HepG2 (cell line): ENCODE measurements around the gene CNR2. TPM values are rescaled to one million over a fixed set of nuclear protein-coding genes. Genes with fewer than 3 reads are reported as not detected.

ENCODE experiments used
- ATAC-seq: fragments of 200-7000 bp; cut with Tn5 transposase; 3 replicates; pipeline ENCODE4 v1.9.1; 2020; ENCODE audit warnings: mild to moderate bottlenecking, moderate library complexity
- BruUV-seq: library from RNA; stranded (reverse); fragments of 400-500 nt; replicated peaks from 2 replicates; lab custom pipeline; 2021; lab: Mats Ljungman, UMichigan
- CTCF ChIA-PET: fragments of 300-600 bp; formaldehyde crosslinking; extraction: SDS; loops from one replicate; lab custom pipeline; 2021; ENCODE audit warnings: low total read pairs, inconsistent platforms, low intra/inter-chr PET ratio; lab: Yijun Ruan, JAX
- POLR2A ChIA-PET: fragments of 350-600 bp; sonication (Branson Sonifier 250); formaldehyde crosslinking; loops from one replicate; lab custom pipeline; 2020; ENCODE audit warnings: antibody characterized with exemption, inconsistent platforms; lab: Yijun Ruan, JAX
- DNase-seq: peaks from one replicate; pipeline ENCODE4 v3.0.0-alpha.2; 2015; ENCODE audit warnings: low spot score
- FAIRE-seq: peaks from 3 replicates; lab custom pipeline; 2011; peaks lifted over from hg19 to GRCh38; lab: Jason Lieb, UNC
- H2AFZ ChIP-seq: one replicate; pipeline ENCODE4 v1.6.1; 2011; ENCODE audit warnings: low read length, inconsistent platforms
- H3K27ac ChIP-seq: fragments of 300-600 bp; 3 replicates; pipeline ENCODE4 v1.8.0; 2011; ENCODE audit warnings: mixed run types, mild to moderate bottlenecking, mixed read lengths, low read length, inconsistent platforms; ENCODE audit not compliant: insufficient read depth; ENCODE audit errors: extremely low read length
- H3K27me3 ChIP-seq, 2 experiments: fragments of 200-600 bp in 1 of 2; 2 replicates in 1 of 2; 3 replicates in 1 of 2; pipeline versions ENCODE4 v1.6.0 to v1.8.0; 2011; ENCODE audit warnings: low read length in 2 of 2, mild to moderate bottlenecking in 2 of 2, moderate library complexity in 2 of 2, inconsistent platforms in 1 of 2; ENCODE audit not compliant: insufficient read depth in 2 of 2, control insufficient read depth in 1 of 2
- H3K36me3 ChIP-seq, 2 experiments: fragments of 200-600 bp in 1 of 2; replicated peaks in 1 of 2; 2 replicates in 1 of 2; 3 replicates in 1 of 2; pipeline versions ENCODE4 v1.5.1 to v1.8.0; 2011; ENCODE audit warnings: low read length in 2 of 2, inconsistent platforms in 1 of 2; ENCODE audit not compliant: insufficient read depth in 2 of 2, control insufficient read depth in 1 of 2
- H3K4me1 ChIP-seq: 2 replicates; pipeline ENCODE4 v1.5.1; 2012; ENCODE audit warnings: low read length, inconsistent platforms; ENCODE audit not compliant: insufficient read depth
- H3K4me2 ChIP-seq: 2 replicates; pipeline ENCODE4 v1.6.0; 2011; ENCODE audit warnings: low read depth, low read length, inconsistent platforms
- H3K4me3 ChIP-seq, 3 experiments: fragments of 200-600 bp in 1 of 3; sonication (generic), shearing (Covaris generic) in 1 of 3; replicated peaks in 1 of 3; 2 replicates each; pipeline ENCODE4 v1.5.1; 2011 to 2016; ENCODE audit warnings: low read length in 3 of 3, inconsistent platforms in 2 of 3, low read depth in 2 of 3, mild to moderate bottlenecking in 2 of 3, control low read depth in 1 of 3, mixed read lengths in 1 of 3; ENCODE audit not compliant: insufficient read depth in 1 of 3
- H3K79me2 ChIP-seq: one replicate; pipeline ENCODE4 v1.6.1; 2011; ENCODE audit warnings: low read length, inconsistent platforms; ENCODE audit not compliant: insufficient read depth
- H3K9ac ChIP-seq: 2 replicates; pipeline ENCODE4 v1.6.0; 2011; ENCODE audit warnings: mild to moderate bottlenecking, low read depth, low read length, inconsistent platforms; ENCODE audit not compliant: insufficient read depth
- H3K9me3 ChIP-seq: 2 replicates; pipeline ENCODE4 v1.5.1; 2012; ENCODE audit warnings: mild to moderate bottlenecking, low read length
- H4K20me1 ChIP-seq: 2 replicates; pipeline ENCODE4 v1.6.0; 2011; ENCODE audit warnings: inconsistent platforms, mild to moderate bottlenecking, low read length, moderate library complexity; ENCODE audit not compliant: insufficient read depth
- DNMT3B ChIP-seq: conservative IDR thresholded peaks from 2 replicates; pipeline ENCODE4 v1.6.1; 2016; ENCODE audit warnings: missing biosample characterization, control low read depth
- FOSL2 ChIP-seq: sonication (generic); formaldehyde crosslinking; IDR thresholded peaks from 2 replicates; pipeline ENCODE4 v1.4.0; 2020; ENCODE audit warnings: missing genetic modification reagents
- FOXO4 ChIP-seq: sonication (generic); formaldehyde crosslinking; conservative IDR thresholded peaks from 2 replicates; pipeline ENCODE4 v1.8.1; 2023; ENCODE audit warnings: missing genetic modification reagents
- HDAC2 ChIP-seq: sonication (generic); formaldehyde crosslinking; IDR thresholded peaks from 2 replicates; pipeline ENCODE4 v1.4.0; 2020; ENCODE audit warnings: missing genetic modification reagents
- IKZF5 ChIP-seq: IDR thresholded peaks from 2 replicates; pipeline ENCODE4 v1.6.1; 2018; ENCODE audit warnings: missing genetic modification reagents, mild to moderate bottlenecking, missing compliant biosample characterization
- KDM2A ChIP-seq: sonication (generic); formaldehyde crosslinking; IDR thresholded peaks from 2 replicates; pipeline ENCODE4 v1.4.0; 2020; ENCODE audit warnings: low read depth, missing genetic modification reagents, borderline replicate concordance
- NFATC3 ChIP-seq: sonication (generic); formaldehyde crosslinking; IDR thresholded peaks from 2 replicates; pipeline ENCODE4 v1.5.1; 2020; ENCODE audit warnings: mild to moderate bottlenecking, missing genetic modification reagents
- POGK ChIP-seq: sonication (generic); formaldehyde crosslinking; conservative IDR thresholded peaks from 2 replicates; pipeline ENCODE4 v1.8.0; 2022; ENCODE audit warnings: mild to moderate bottlenecking, moderate library complexity, missing genetic modification reagents
- RARG ChIP-seq: sonication (generic); formaldehyde crosslinking; IDR thresholded peaks from 2 replicates; pipeline ENCODE4 v1.4.0; 2020; ENCODE audit warnings: low read depth, mild to moderate bottlenecking, missing genetic modification reagents
- SRSF4 ChIP-seq: fragments of 200-400 bp; formaldehyde crosslinking; IDR thresholded peaks from one replicate; pipeline ENCODE4 v1.6.1; 2018; ENCODE audit warnings: mild to moderate bottlenecking, low read depth, low read length, moderate library complexity; ENCODE audit not compliant: poor library complexity, severe bottlenecking
- U2AF2 ChIP-seq: fragments of 200-400 bp; formaldehyde crosslinking; IDR thresholded peaks from 2 replicates; pipeline ENCODE4 v1.6.1; 2017; ENCODE audit warnings: low read depth, mild to moderate bottlenecking, low read length
- ZNF143 ChIP-seq: sonication (generic); formaldehyde crosslinking; IDR thresholded peaks from 2 replicates; pipeline ENCODE4 v1.4.0; 2020; ENCODE audit warnings: missing genetic modification reagents
- ZNF224 ChIP-seq: sonication (generic); formaldehyde crosslinking; IDR thresholded peaks from 2 replicates; pipeline ENCODE4 v1.5.0; 2020; ENCODE audit warnings: mild to moderate bottlenecking, missing genetic modification reagents
- ZNF263 ChIP-seq: sonication (generic); formaldehyde crosslinking; IDR thresholded peaks from 2 replicates; pipeline ENCODE4 v1.4.0; 2020; ENCODE audit warnings: missing genetic modification reagents
- ZNF710 ChIP-seq: sonication (generic); formaldehyde crosslinking; IDR thresholded peaks from 2 replicates; pipeline ENCODE4 v1.5.0; 2020; ENCODE audit warnings: mild to moderate bottlenecking, missing genetic modification reagents, borderline replicate concordance
- ZSCAN9 ChIP-seq: IDR thresholded peaks from 2 replicates; pipeline ENCODE4 v1.6.1; 2016; ENCODE audit warnings: borderline replicate concordance
- WGBS: methylation state at CpG from one replicate; pipeline ENCODE4 v1.1.6; 2017; ENCODE audit warnings: low lambda C conversion rate; 5-methylcytosine and 5-hydroxymethylcytosine counted together
- in situ Hi-C: cut with HindIII; loops from 2 replicates; pipeline ENCODE4 v1.10.0; 2017; ENCODE audit warnings: low pct_unique_long_range_greater_than_20kb; ENCODE audit not compliant: extremely low pct_ligation_motif_present
- intact Hi-C: fragments of 100-400 bp; cut with micrococcal nuclease; formaldehyde crosslinking; loops from one replicate; pipeline ENCODE4 v1.10.0; 2022; ENCODE audit not compliant: unreplicated experiment
- polyA plus RNA-seq, 8 experiments: library from polyadenylated mRNA; depleted of rRNA in 3 of 8; stranded (reverse) in 7 of 8; unstranded in 1 of 8; fragments of >200 nt; fragmentation: Illumina TruSeq in 4 of 8; extraction: Trizol in 4 of 8; gene quantifications; 2 replicates each; pipeline versions ENCODE4 v1.2.1 to v1.2.3, GENCODE V29; 2011 to 2016; ENCODE audit warnings: low read depth in 4 of 8, missing spikeins in 1 of 8, mixed read lengths in 1 of 8; ENCODE audit not compliant: insufficient read depth in 1 of 8
- total RNA-seq, 5 experiments: library from RNA; depleted of rRNA; stranded (reverse); fragments of >200 nt; fragmentation: Illumina TruSeq; extraction: Trizol; gene quantifications; 2 replicates each; pipeline ENCODE4 v1.2.3, GENCODE V29; 2016; ENCODE audit warnings: low read depth in 1 of 5

Gene CNR2
- total and polyA plus RNA-seq, 2 of the 13 experiments (the other 11 are each of a cell fraction or from before 2014, with no cell fraction given): not detected

GRCh38 chr1:23869051-23869450 lies 44.1 kb downstream of the CNR2 start (continued):
- TF ChIP-seq ZNF710 (CRISPR knock-in tag) (0 out of 2 replicates have a peak, but pooled peaks have one; percentile 50), ZNF143 (CRISPR knock-in tag) (no peak), FOXO4 (CRISPR knock-in tag) (0 out of 2 replicates have a peak, but pooled peaks have one; percentile 25), NFATC3 (CRISPR knock-in tag) (no peak), HDAC2 (CRISPR knock-in tag) (no peak), SRSF4 (no peak)

- Histone ChIP-seq H3K4me2 (peak overlapping the region; percentile 86), H3K4me1 (peaks cover 33% of the 10 kb centered on the region), H3K9me3 (no peaks in the 10 kb centered on the region), H3K9ac (peak overlapping the region; percentile 65), H2AFZ (peak overlapping the region; percentile 98), H3K36me3 (0 out of 5 replicates have a peak, but pooled peaks cover 0 to 4% of the 10 kb centered on the region in 2 experiments), H3K4me3 (peak overlapping the region; percentile 67 to 81 (median 81)), H3K79me2 (peaks cover 3% of the 10 kb centered on the region), H3K27ac (peak overlapping the region; percentile 37), H3K27me3 (no peaks in the 10 kb centered on the region; a peak in 2 of 5 replicates), H4K20me1 (no peaks in the 10 kb centered on the region)
- POLR2A ChIA-PET: interaction anchor here (1.4 to 2.3 kb wide), 3 partner anchors 58 to 91 kb away, joined by 6 to 11 read pairs (median 7); partner anchors contain the start of genes GALE and PITHD1
- FAIRE-seq: no peak
- no TSS peak for BruUV-seq
- in situ Hi-C loops (loop anchor here (5.0 kb wide), 1 partner anchor 61 kb away; no protein-coding TSS in a partner anchor), intact Hi-C loops (loop anchor here (5.0 to 10.0 kb wide), 2 partner anchors 66 to 94 kb away; partner anchors contain the start of genes GALE and PITHD1)
- CTCF ChIA-PET: interaction anchor here (0.7 to 2.2 kb wide), 5 partner anchors 44 to 65 kb away, joined by 3 to 15 read pairs (median 3); partner anchors contain the start of gene HMGCL
- 2% methylated on average over 20 of the region's 20 CpGs for WGBS
- peak; percentile 68 for ATAC-seq
- peak; percentile 22 for DNase-seq
- TF ChIP-seq KDM2A: peak; percentile 20; the same call in 1 of the 2 replicates
- TF ChIP-seq U2AF2: no peak
- TF ChIP-seq ZNF224 (CRISPR knock-in tag): 0 out of 2 replicates have a peak, but pooled peaks have one; percentile 15
- no peak for TF ChIP-seq IKZF5 (CRISPR knock-in tag)
- TF ChIP-seq ZNF263 (CRISPR knock-in tag): 0 out of 2 replicates have a peak, but pooled peaks have one; percentile 3
- no peak for TF ChIP-seq POGK
- TF ChIP-seq DNMT3B: no peak
- peak; percentile 80; the same call in 1 of the 2 replicates for TF ChIP-seq RARG (CRISPR knock-in tag)
- TF ChIP-seq FOSL2 (CRISPR knock-in tag): no peak
- TF ChIP-seq ZSCAN9 (CRISPR knock-in tag): 0 out of 2 replicates have a peak, but pooled peaks have one; percentile 1
Measured at GRCh38 chr1:23868557-23869016, 44.6 kb downstream of the CNR2 start.
